Keratinocyte (primary cell): Measurements from ENCODE around the gene EFNA1. TPM values are rescaled to one million over a fixed set of nuclear protein-coding genes. Genes with fewer than 3 reads are reported as not detected.

Experiments used
- DNase-seq: peaks from one replicate; pipeline ENCODE4 v3.0.0-alpha.2; 2011; ENCODE audit warnings: low read depth, missing footprints, low spot score
- FAIRE-seq: peaks from 2 replicates; lab custom pipeline; 2011; peaks lifted over from hg19 to GRCh38; lab: Jason Lieb, UNC
- H2AFZ ChIP-seq: 2 replicates; pipeline ENCODE4 v1.6.0; 2012; ENCODE audit warnings: low read length, control low read depth, inconsistent platforms; ENCODE audit not compliant: control insufficient read depth
- H3K27ac ChIP-seq: 2 replicates; pipeline ENCODE4 v1.5.1; 2011; ENCODE audit warnings: low read length; ENCODE audit not compliant: control insufficient read depth, insufficient read depth
- H3K27me3 ChIP-seq: 3 replicates; pipeline ENCODE4 v1.6.0; 2011; ENCODE audit warnings: low read length; ENCODE audit not compliant: control insufficient read depth, insufficient read depth; ENCODE audit errors: extremely low read depth
- H3K36me3 ChIP-seq, 2 experiments: 2 replicates in 1 of 2; 3 replicates in 1 of 2; pipeline ENCODE4 v1.5.1; 2011; ENCODE audit warnings: low read length in 2 of 2, mild to moderate bottlenecking in 1 of 2; ENCODE audit not compliant: control insufficient read depth in 2 of 2, insufficient read depth in 2 of 2; ENCODE audit errors: extremely low read depth in 1 of 2
- H3K4me1 ChIP-seq: 3 replicates; pipeline ENCODE4 v1.5.1; 2011; ENCODE audit warnings: low read length; ENCODE audit not compliant: control insufficient read depth, insufficient read depth; ENCODE audit errors: extremely low read depth
- H3K4me2 ChIP-seq: 3 replicates; pipeline ENCODE4 v1.6.0; 2011; ENCODE audit warnings: low read depth, low read length; ENCODE audit not compliant: control insufficient read depth, insufficient read depth; ENCODE audit errors: extremely low read depth
- H3K4me3 ChIP-seq, 3 experiments: fragments of 200-600 bp in 1 of 3; sonication (generic) in 1 of 3; 2 replicates in 2 of 3; 3 replicates in 1 of 3; pipeline ENCODE4 v1.5.1; 2011 to 2016; ENCODE audit warnings: low read length in 3 of 3, mild to moderate bottlenecking in 3 of 3, control low read depth in 2 of 3, inconsistent platforms in 1 of 3, low read depth in 1 of 3, mixed read lengths in 1 of 3, mixed run types in 1 of 3, moderate library complexity in 1 of 3; ENCODE audit not compliant: control insufficient read depth in 2 of 3, insufficient read depth in 2 of 3; ENCODE audit errors: extremely low read depth in 1 of 3
- H3K79me2 ChIP-seq: 2 replicates; pipeline ENCODE4 v1.6.0; 2012; ENCODE audit warnings: low read length; ENCODE audit not compliant: control insufficient read depth, insufficient read depth
- H3K9ac ChIP-seq: 3 replicates; pipeline ENCODE4 v1.6.0; 2011; ENCODE audit warnings: low read length; ENCODE audit not compliant: control insufficient read depth, insufficient read depth; ENCODE audit errors: extremely low read depth
- H3K9me1 ChIP-seq: 3 replicates; pipeline ENCODE4 v1.6.0; 2011; ENCODE audit warnings: low read length; ENCODE audit not compliant: control insufficient read depth, insufficient read depth; ENCODE audit errors: extremely low read depth
- H3K9me3 ChIP-seq: 2 replicates; pipeline ENCODE4 v1.5.1; 2012; ENCODE audit warnings: low read depth, low read length; ENCODE audit not compliant: control insufficient read depth
- H4K20me1 ChIP-seq: 3 replicates; pipeline ENCODE4 v1.6.0; 2011; ENCODE audit warnings: low read length; ENCODE audit not compliant: control insufficient read depth, insufficient read depth; ENCODE audit errors: extremely low read depth
- EZH2 ChIP-seq: IDR thresholded peaks from one replicate; pipeline ENCODE4 v1.6.1; 2012; ENCODE audit warnings: inconsistent platforms, mild to moderate bottlenecking, low read length, moderate library complexity
- dilution Hi-C: fragments of 300-500 bp; cut with MboI; formaldehyde crosslinking; loops from one replicate; pipeline ENCODE4 v1.7.0; 2020; ENCODE audit warnings: low sequenced_read_pairs; ENCODE audit not compliant: extremely low pct_ligation_motif_present
- polyA plus RNA-seq, 5 experiments: library from polyadenylated mRNA; depleted of rRNA in 3 of 5; stranded (reverse) in 3 of 5; stranded (forward) in 1 of 5; unstranded in 1 of 5; fragments of >200 nt; gene quantifications; 1 replicate in 1 of 5; 2 replicates in 3 of 5; 3 replicates in 1 of 5; pipeline versions ENCODE4 v1.2.1 to v1.2.3, GENCODE V29; 2011 to 2012; ENCODE audit warnings: missing spikeins in 2 of 5, low read depth in 1 of 5, low replicate concordance in 1 of 5
- TF ChIP-seq, protein P1 (sequence below), 3 experiments: IDR thresholded peaks in 1 of 3; conservative IDR thresholded peaks in 1 of 3; optimal IDR thresholded peaks in 1 of 3; 2 replicates in 2 of 3; 3 replicates in 1 of 3; pipeline versions ENCODE3 to v1.5.1; 2011; ENCODE audit warnings: low read length in 3 of 3, mild to moderate bottlenecking in 3 of 3, moderate library complexity in 2 of 3, control low read depth in 1 of 3, inconsistent platforms in 1 of 3; ENCODE audit not compliant: insufficient read depth in 2 of 3; ENCODE audit errors: extremely low read depth in 1 of 3

Gene EFNA1
- polyA plus RNA-seq, 1 donor (not counting 4 experiments of a cell fraction or from before 2014, with no cell fraction given) = 77.5 TPM

DNA sequence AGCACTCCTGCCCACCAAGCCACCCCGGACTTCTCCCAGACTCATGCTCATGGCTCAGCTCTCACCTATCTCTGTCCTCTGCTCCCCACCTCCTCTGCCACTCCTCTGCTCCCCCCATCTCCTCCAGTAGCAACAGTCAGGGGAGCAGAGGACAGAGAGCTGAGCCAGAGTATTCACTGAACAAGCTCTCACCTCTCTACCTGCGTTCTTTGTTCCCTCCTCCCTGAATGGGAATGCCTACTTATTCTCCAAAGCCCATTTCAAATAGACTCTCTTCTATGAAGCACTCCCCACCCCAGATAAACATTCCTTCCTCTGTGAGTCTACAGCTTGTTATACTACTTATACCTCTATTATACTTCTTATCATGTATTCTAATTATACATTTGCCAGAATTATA lies 6.4 kb upstream of the EFNA1 start:
- peaks cover 26% of the 10 kb centered on the region for H3K4me1 ChIP-seq
- TF ChIP-seq, protein P1, sequence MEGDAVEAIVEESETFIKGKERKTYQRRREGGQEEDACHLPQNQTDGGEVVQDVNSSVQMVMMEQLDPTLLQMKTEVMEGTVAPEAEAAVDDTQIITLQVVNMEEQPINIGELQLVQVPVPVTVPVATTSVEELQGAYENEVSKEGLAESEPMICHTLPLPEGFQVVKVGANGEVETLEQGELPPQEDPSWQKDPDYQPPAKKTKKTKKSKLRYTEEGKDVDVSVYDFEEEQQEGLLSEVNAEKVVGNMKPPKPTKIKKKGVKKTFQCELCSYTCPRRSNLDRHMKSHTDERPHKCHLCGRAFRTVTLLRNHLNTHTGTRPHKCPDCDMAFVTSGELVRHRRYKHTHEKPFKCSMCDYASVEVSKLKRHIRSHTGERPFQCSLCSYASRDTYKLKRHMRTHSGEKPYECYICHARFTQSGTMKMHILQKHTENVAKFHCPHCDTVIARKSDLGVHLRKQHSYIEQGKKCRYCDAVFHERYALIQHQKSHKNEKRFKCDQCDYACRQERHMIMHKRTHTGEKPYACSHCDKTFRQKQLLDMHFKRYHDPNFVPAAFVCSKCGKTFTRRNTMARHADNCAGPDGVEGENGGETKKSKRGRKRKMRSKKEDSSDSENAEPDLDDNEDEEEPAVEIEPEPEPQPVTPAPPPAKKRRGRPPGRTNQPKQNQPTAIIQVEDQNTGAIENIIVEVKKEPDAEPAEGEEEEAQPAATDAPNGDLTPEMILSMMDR (optimal IDR thresholded peaks at IDR 0.05 in 1 of 3, IDR thresholded peaks at IDR 0.05 in 1 of 3, conservative IDR thresholded peaks at IDR 0.05 in 1 of 3; ENCODE audit: extremely low read depth in 1 of 3, insufficient read depth in 2 of 3, low read length in 3 of 3) = no peak
- no peak for TF ChIP-seq EZH2
- H3K4me2 ChIP-seq = no peak overlapping the region
- DNase-seq (no peak), FAIRE-seq (no peak)
- peaks cover 3% of the 10 kb centered on the region for H3K9me1 ChIP-seq
- H4K20me1 ChIP-seq = no peaks in the 10 kb centered on the region
- dilution Hi-C loops = no loop called here
- H2AFZ ChIP-seq = no peak overlapping the region
- H3K4me3 ChIP-seq = no peak overlapping the region
- peaks cover 3% of the 10 kb centered on the region for H3K27me3 ChIP-seq
- H3K9ac ChIP-seq = no peak overlapping the region
- no peaks in the 10 kb centered on the region for H3K36me3 ChIP-seq
- H3K79me2 ChIP-seq = no peaks in the 10 kb centered on the region
- no peaks in the 10 kb centered on the region for H3K9me3 ChIP-seq
- no peak overlapping the region for H3K27ac ChIP-seq

DNA sequence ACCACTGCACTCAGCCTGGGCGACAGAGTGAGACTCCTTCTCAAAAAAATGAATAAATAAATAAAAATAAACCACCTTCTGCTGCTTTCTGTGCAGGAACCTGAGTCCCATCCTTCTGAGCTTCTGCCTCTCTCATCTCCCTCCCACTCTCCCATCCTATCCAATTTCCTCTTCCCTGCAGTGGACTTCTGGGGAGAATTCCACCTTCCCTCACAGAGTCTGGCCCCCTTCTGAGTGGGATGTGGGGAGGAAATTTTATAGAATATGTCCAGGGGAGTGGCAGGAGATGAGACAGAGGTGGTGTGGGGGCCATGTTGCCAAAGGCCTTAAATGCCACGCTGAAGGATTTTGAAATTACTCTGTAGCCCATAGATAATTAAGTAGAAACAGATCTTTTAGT lies 5.4 kb upstream of the EFNA1 start:
- no peak overlapping the region for H3K9ac ChIP-seq
- FAIRE-seq = no peak
- peaks cover 34% of the 10 kb centered on the region for H3K4me1 ChIP-seq
- no peaks in the 10 kb centered on the region for H3K79me2 ChIP-seq
- DNase-seq = no peak
- H4K20me1 ChIP-seq = no peaks in the 10 kb centered on the region
- no peak overlapping the region for H3K27ac ChIP-seq
- peaks cover 3% of the 10 kb centered on the region for H3K9me1 ChIP-seq
- no peak for TF ChIP-seq EZH2
- TF ChIP-seq, protein P1 (optimal IDR thresholded peaks at IDR 0.05 in 1 of 3, IDR thresholded peaks at IDR 0.05 in 1 of 3, conservative IDR thresholded peaks at IDR 0.05 in 1 of 3; ENCODE audit: extremely low read depth in 1 of 3, insufficient read depth in 2 of 3, low read length in 3 of 3) = no peak
- no peak overlapping the region for H2AFZ ChIP-seq
- H3K9me3 ChIP-seq = no peaks in the 10 kb centered on the region
- no peak overlapping the region for H3K4me2 ChIP-seq
- no peaks in the 10 kb centered on the region for H3K27me3 ChIP-seq
- dilution Hi-C loops = no loop called here
- H3K4me3 ChIP-seq = no peak overlapping the region
- H3K36me3 ChIP-seq = no peaks in the 10 kb centered on the region
